Upper lobe of left lung (tissue), 4 donors: ENCODE data around the gene CACYBP.

Experiments used
- EP300 ChIP-seq, 4 donors: sonication (generic); formaldehyde crosslinking; IDR thresholded peaks; one replicate each; pipeline ENCODE4 v1.5.1; 2017; ENCODE audit warnings: antibody characterized with exemption in 4 of 4, control low read depth in 2 of 4
- POLR2AphosphoS5 ChIP-seq, 2 donors: sonication (generic); formaldehyde crosslinking; IDR thresholded peaks; one replicate each; pipeline ENCODE4 v1.5.1; 2017; ENCODE audit warnings: antibody characterized with exemption in 2 of 2
- TF ChIP-seq, protein P1 (sequence below), 6 experiments: fragments of 450-650 bp in 4 of 6; fragments of 200-600 bp in 2 of 6; sonication (generic) in 2 of 6; IDR thresholded peaks; one replicate each; pipeline ENCODE4 v1.5.1; 2016 to 2019; ENCODE audit warnings: antibody characterized with exemption in 6 of 6

GRCh38 chr1:174954671-174955669 is 44.8 kb upstream of the CACYBP start:
- TF ChIP-seq, protein P1, sequence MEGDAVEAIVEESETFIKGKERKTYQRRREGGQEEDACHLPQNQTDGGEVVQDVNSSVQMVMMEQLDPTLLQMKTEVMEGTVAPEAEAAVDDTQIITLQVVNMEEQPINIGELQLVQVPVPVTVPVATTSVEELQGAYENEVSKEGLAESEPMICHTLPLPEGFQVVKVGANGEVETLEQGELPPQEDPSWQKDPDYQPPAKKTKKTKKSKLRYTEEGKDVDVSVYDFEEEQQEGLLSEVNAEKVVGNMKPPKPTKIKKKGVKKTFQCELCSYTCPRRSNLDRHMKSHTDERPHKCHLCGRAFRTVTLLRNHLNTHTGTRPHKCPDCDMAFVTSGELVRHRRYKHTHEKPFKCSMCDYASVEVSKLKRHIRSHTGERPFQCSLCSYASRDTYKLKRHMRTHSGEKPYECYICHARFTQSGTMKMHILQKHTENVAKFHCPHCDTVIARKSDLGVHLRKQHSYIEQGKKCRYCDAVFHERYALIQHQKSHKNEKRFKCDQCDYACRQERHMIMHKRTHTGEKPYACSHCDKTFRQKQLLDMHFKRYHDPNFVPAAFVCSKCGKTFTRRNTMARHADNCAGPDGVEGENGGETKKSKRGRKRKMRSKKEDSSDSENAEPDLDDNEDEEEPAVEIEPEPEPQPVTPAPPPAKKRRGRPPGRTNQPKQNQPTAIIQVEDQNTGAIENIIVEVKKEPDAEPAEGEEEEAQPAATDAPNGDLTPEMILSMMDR (IDR thresholded peaks at IDR 0.05), result no peak
- TF ChIP-seq POLR2AphosphoS5 (IDR thresholded peaks at IDR 0.05) (no peak), EP300 (IDR thresholded peaks at IDR 0.05) (no peak)
